H9 (cell line): ENCODE results near the gene SLC9A9. TPM values are rescaled to one million over a fixed set of nuclear protein-coding genes. Genes with fewer than 3 reads are reported as not detected.

Source experiments
- DNase-seq: peaks from one replicate; pipeline ENCODE4 v3.0.0-alpha.2; 2017
- H2AFZ ChIP-seq: one replicate; pipeline ENCODE4 v1.6.1; 2013; ENCODE audit warnings: mild to moderate bottlenecking, low read length, control low read depth, moderate library complexity
- H2AK5ac ChIP-seq: 2 replicates; pipeline ENCODE4 v1.6.1; 2013; ENCODE audit warnings: low read length, control low read depth, mixed read lengths; ENCODE audit not compliant: insufficient read length
- H2BK120ac ChIP-seq: one replicate; pipeline ENCODE4 v1.6.1; 2013; ENCODE audit warnings: low read depth, mild to moderate bottlenecking, low read length, control low read depth, inconsistent platforms; ENCODE audit not compliant: poor library complexity, severe bottlenecking
- H2BK12ac ChIP-seq: 2 replicates; pipeline ENCODE4 v1.6.1; 2013; ENCODE audit warnings: low read length, control low read depth, mixed read lengths, low read depth; ENCODE audit not compliant: insufficient read length
- H2BK15ac ChIP-seq: 2 replicates; pipeline ENCODE4 v1.6.1; 2013; ENCODE audit warnings: low read depth, low read length, control low read depth
- H2BK20ac ChIP-seq: one replicate; pipeline ENCODE4 v1.6.1; 2013; ENCODE audit warnings: low read depth, mild to moderate bottlenecking, low read length, control low read depth, inconsistent platforms; ENCODE audit not compliant: poor library complexity, severe bottlenecking
- H2BK5ac ChIP-seq: 2 replicates; pipeline ENCODE4 v1.6.1; 2013; ENCODE audit warnings: low read length, control low read depth, mixed read lengths; ENCODE audit not compliant: insufficient read length
- H3K14ac ChIP-seq: 2 replicates; pipeline ENCODE4 v1.6.1; 2013; ENCODE audit warnings: low read length, control low read depth; ENCODE audit not compliant: insufficient read depth
- H3K18ac ChIP-seq: 2 replicates; pipeline ENCODE4 v1.6.1; 2013; ENCODE audit warnings: low read depth, mild to moderate bottlenecking, mixed read lengths, low read length, control low read depth; ENCODE audit not compliant: insufficient read length
- H3K23ac ChIP-seq: 2 replicates; pipeline ENCODE4 v1.6.1; 2013; ENCODE audit warnings: low read length, control low read depth, mixed read lengths, low read depth; ENCODE audit not compliant: insufficient read length
- H3K23me2 ChIP-seq: 2 replicates; pipeline ENCODE4 v1.6.1; 2013; ENCODE audit warnings: low read depth, mild to moderate bottlenecking, mixed read lengths, low read length, control low read depth; ENCODE audit not compliant: insufficient read length, poor library complexity, severe bottlenecking
- H3K27ac ChIP-seq: 2 replicates; pipeline ENCODE4 v1.5.1; 2013; ENCODE audit warnings: low read length, control low read depth, mixed read lengths, low read depth; ENCODE audit not compliant: insufficient read length
- H3K27me3 ChIP-seq: 2 replicates; pipeline ENCODE4 v1.6.1; 2013; ENCODE audit warnings: low read length, control low read depth, inconsistent platforms; ENCODE audit not compliant: insufficient read depth
- H3K4ac ChIP-seq: 2 replicates; pipeline ENCODE4 v1.6.1; 2013; ENCODE audit warnings: low read depth, mild to moderate bottlenecking, control low read depth, inconsistent platforms, low read length, moderate library complexity
- H3K4me1 ChIP-seq: 2 replicates; pipeline ENCODE4 v1.6.1; 2013; ENCODE audit warnings: low read length, control low read depth, inconsistent platforms; ENCODE audit not compliant: insufficient read depth
- H3K4me2 ChIP-seq: 2 replicates; pipeline ENCODE4 v1.6.1; 2013; ENCODE audit warnings: low read length, control low read depth, mixed read lengths; ENCODE audit not compliant: insufficient read length, insufficient read depth
- H3K56ac ChIP-seq: 2 replicates; pipeline ENCODE4 v1.6.1; 2013; ENCODE audit warnings: low read depth, mild to moderate bottlenecking, mixed read lengths, low read length, control low read depth; ENCODE audit not compliant: insufficient read length
- H3K79me1 ChIP-seq: 2 replicates; pipeline ENCODE4 v1.6.1; 2013; ENCODE audit warnings: low read depth, mild to moderate bottlenecking, moderate library complexity, low read length, control low read depth, inconsistent platforms; ENCODE audit not compliant: insufficient read depth, poor library complexity, severe bottlenecking
- H3K79me2 ChIP-seq: 2 replicates; pipeline ENCODE4 v1.6.1; 2013; ENCODE audit warnings: low read length, control low read depth, inconsistent platforms; ENCODE audit not compliant: insufficient read depth
- H3K9ac ChIP-seq: 2 replicates; pipeline ENCODE4 v1.6.1; 2013; ENCODE audit warnings: low read length, control low read depth, mixed read lengths; ENCODE audit not compliant: insufficient read length; ENCODE audit errors: extremely low read depth
- H3K9me3 ChIP-seq: one replicate; pipeline ENCODE4 v1.6.1; 2013; ENCODE audit warnings: low read depth, low read length, inconsistent platforms; ENCODE audit not compliant: control insufficient read depth
- H3T11ph ChIP-seq: one replicate; pipeline ENCODE4 v1.6.1; 2013; ENCODE audit warnings: mild to moderate bottlenecking, low read length, control low read depth, inconsistent platforms
- H4K20me1 ChIP-seq: one replicate; pipeline ENCODE4 v1.6.1; 2013; ENCODE audit not compliant: control insufficient read depth, insufficient read length, insufficient read depth
- H4K5ac ChIP-seq: 2 replicates; pipeline ENCODE4 v1.6.1; 2013; ENCODE audit warnings: low read depth, mild to moderate bottlenecking, mixed read lengths, low read length, control low read depth; ENCODE audit not compliant: insufficient read length
- H4K8ac ChIP-seq: replicated peaks from 2 replicates; pipeline ENCODE4 v1.6.1; 2013; ENCODE audit warnings: low read length, control low read depth, mixed read lengths, low read depth; ENCODE audit not compliant: insufficient read length
- H4K91ac ChIP-seq: 2 replicates; pipeline ENCODE4 v1.6.1; 2013; ENCODE audit warnings: low read depth, mild to moderate bottlenecking, moderate library complexity, mixed read lengths, low read length, control low read depth; ENCODE audit not compliant: insufficient read length
- H3K27ac Mint-ChIP-seq, 3 experiments: 2 replicates in 2 of 3; 3 replicates in 1 of 3; pipeline ENCODE4 v1.8.0; 2020 to 2021; ENCODE audit warnings: mixed read lengths in 3 of 3, mild to moderate bottlenecking in 1 of 3, moderate library complexity in 1 of 3
- H3K27me3 Mint-ChIP-seq: 2 replicates; pipeline ENCODE4 v1.8.0; 2021; ENCODE audit warnings: low read depth, mild to moderate bottlenecking, moderate library complexity, mixed read lengths
- H3K36me3 Mint-ChIP-seq, 3 experiments: 2 replicates in 2 of 3; 3 replicates in 1 of 3; pipeline ENCODE4 v1.8.0; 2020 to 2021; ENCODE audit warnings: low read depth in 3 of 3, mixed read lengths in 3 of 3; ENCODE audit not compliant: insufficient read depth in 1 of 3
- H3K4me1 Mint-ChIP-seq, 2 experiments: 2 replicates each; pipeline ENCODE4 v1.8.0; 2020; ENCODE audit warnings: mixed read lengths in 2 of 2
- H3K4me3 Mint-ChIP-seq, 2 experiments: 2 replicates in 1 of 2; 3 replicates in 1 of 2; pipeline ENCODE4 v1.8.0; 2020 to 2021; ENCODE audit warnings: mild to moderate bottlenecking in 2 of 2, mixed read lengths in 2 of 2, moderate library complexity in 1 of 2
- H3K9me3 Mint-ChIP-seq, 2 experiments: 2 replicates in 1 of 2; 3 replicates in 1 of 2; pipeline ENCODE4 v1.8.0; 2020; ENCODE audit warnings: mild to moderate bottlenecking in 2 of 2, mixed read lengths in 2 of 2, moderate library complexity in 1 of 2
- WGBS: extraction: QIAGEN DNeasy Blood & Tissue Kit; methylation state at CpG from one replicate; pipeline ENCODE4 v1.1.7; 2013; ENCODE audit warnings: missing lambda C conversion rate, low lambda C conversion rate, mixed read lengths; ENCODE audit not compliant: insufficient read length; ENCODE audit errors: extremely low coverage; 5-methylcytosine and 5-hydroxymethylcytosine counted together
- total RNA-seq: library from RNA; stranded (reverse); gene quantifications from 2 replicates; pipeline ENCODE4 v1.2.1, GENCODE V29; 2021
- TF ChIP-seq, protein P1 (sequence below): fragments of 200-600 bp; sonication (generic); conservative IDR thresholded peaks from 3 replicates; pipeline ENCODE4 v1.8.0; 2021; ENCODE audit warnings: antibody characterized with exemption, mild to moderate bottlenecking

Gene SLC9A9
- total RNA-seq, 1 experiment from 2014 or later = 0.35 TPM

DNA sequence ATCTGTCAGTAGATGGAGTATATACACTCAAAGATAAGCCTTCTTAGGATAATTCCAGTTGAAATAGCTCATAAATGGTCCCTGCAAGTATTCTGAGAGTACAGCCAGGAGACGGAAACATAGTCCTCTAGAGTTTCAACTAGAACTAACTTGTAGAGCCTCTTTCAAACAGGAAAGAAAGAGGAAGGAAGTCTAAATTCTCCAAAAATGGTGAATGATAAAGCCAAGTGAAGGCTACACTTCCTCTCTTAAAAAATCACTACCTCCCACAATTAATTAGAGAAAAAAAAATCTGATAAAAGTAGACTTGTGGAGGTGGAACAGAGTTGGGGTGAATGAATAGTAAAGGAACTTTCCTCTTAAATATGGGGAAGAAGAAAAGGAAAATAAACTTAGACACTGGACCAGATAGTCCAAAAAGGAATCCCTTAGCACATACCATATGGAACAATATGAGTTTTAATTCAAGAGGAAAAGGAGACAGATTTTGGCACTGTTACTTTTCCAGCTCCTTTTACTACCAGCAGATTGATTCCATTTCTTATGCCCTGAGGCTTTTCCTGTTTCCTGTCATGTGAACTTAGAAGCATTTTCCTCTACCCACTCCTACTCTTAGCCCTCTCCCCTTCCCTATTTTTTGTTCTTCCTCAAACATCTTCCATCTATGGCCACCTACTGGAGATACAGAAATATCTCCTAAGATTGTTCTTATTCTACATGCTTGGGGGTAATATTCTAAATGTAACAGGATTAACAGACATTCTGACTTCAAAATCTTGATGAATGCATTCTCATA is 521.1 kb downstream of the SLC9A9 start:
- WGBS = no CpG with 5 or more reads among the region's 1 CpG

More for the DNA sequence above, 521.1 kb downstream of the SLC9A9 start:
- Histone ChIP-seq H3K79me2 (no peaks in the 10 kb centered on the region), H2BK12ac (no peak overlapping the region), H3K27me3 (no peaks in the 10 kb centered on the region), H3K23me2 (no peaks in the 10 kb centered on the region), H3K4ac (no peak overlapping the region), H3K23ac (no peak overlapping the region), H3K18ac (no peak overlapping the region), H3K56ac (no peak overlapping the region), H2BK5ac (no peak overlapping the region), H4K91ac (no peak overlapping the region), H2BK20ac (no peak overlapping the region), H2AK5ac (no peak overlapping the region), H2BK120ac (no peak overlapping the region), H4K20me1 (no peaks in the 10 kb centered on the region), H3K27ac (no peak overlapping the region), H3K14ac (no peak overlapping the region), H3K9me3 (no peaks in the 10 kb centered on the region), H3K4me2 (no peak overlapping the region), H2BK15ac (no peak overlapping the region), H3K4me1 (peaks cover 3% of the 10 kb centered on the region; the same call in 1 of the 2 replicates), H4K8ac (no peak overlapping the region), H3K79me1 (no peaks in the 10 kb centered on the region), H4K5ac (no peak overlapping the region), H3T11ph (no peak overlapping the region), H2AFZ (no peak overlapping the region), H3K9ac (no peak overlapping the region)
- TF ChIP-seq, protein P1, sequence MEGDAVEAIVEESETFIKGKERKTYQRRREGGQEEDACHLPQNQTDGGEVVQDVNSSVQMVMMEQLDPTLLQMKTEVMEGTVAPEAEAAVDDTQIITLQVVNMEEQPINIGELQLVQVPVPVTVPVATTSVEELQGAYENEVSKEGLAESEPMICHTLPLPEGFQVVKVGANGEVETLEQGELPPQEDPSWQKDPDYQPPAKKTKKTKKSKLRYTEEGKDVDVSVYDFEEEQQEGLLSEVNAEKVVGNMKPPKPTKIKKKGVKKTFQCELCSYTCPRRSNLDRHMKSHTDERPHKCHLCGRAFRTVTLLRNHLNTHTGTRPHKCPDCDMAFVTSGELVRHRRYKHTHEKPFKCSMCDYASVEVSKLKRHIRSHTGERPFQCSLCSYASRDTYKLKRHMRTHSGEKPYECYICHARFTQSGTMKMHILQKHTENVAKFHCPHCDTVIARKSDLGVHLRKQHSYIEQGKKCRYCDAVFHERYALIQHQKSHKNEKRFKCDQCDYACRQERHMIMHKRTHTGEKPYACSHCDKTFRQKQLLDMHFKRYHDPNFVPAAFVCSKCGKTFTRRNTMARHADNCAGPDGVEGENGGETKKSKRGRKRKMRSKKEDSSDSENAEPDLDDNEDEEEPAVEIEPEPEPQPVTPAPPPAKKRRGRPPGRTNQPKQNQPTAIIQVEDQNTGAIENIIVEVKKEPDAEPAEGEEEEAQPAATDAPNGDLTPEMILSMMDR = no peak
- H3K36me3 Mint-ChIP-seq = no peaks in the 10 kb centered on the region
- H3K9me3 Mint-ChIP-seq = no peaks in the 10 kb centered on the region
- H3K27me3 Mint-ChIP-seq = no peaks in the 10 kb centered on the region; the same call in 1 of the 2 replicates
- no peak overlapping the region for H3K4me3 Mint-ChIP-seq
- H3K4me1 Mint-ChIP-seq = peaks cover 5 to 9% of the 10 kb centered on the region in 2 experiments
- H3K27ac Mint-ChIP-seq = no peak overlapping the region
- DNase-seq = no peak
